ENCODE measurements around the gene KRT74. TPM values are rescaled to one million over a fixed set of nuclear protein-coding genes. Genes with fewer than 3 reads are reported as not detected.

Gene KRT74
- total RNA-seq, 4 donors from 2014 or later = 2.0 to 44.4 (median 21.2) TPM

DNA sequence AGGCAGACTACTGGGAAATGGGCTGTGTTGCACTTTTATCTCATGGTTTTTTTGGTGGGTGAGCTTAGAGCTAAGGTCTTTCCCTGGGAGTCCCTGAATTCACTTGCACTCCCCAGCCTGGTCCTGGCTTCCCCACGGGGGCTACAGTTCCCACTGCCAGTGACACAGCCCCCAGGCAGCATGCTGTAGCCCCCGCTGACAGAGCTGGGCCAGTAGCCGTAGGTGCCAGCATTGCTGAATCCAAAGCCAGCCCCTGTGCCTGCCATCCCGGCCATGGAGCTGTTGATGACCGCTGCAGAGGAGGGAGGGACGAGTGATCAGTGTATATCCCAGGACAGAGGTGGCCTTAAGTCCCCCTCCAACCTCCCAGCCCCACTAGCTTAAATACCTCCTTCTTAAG is 34.5 kb upstream of the KRT74 start:
- Histone ChIP-seq H3K4me3 (no peak overlapping the region), H3K27me3 (peaks cover 24% of the 10 kb centered on the region), H3K4me1 (no peaks in the 10 kb centered on the region), H3K9me3 (no peaks in the 10 kb centered on the region), H3K36me3 (no peaks in the 10 kb centered on the region), H3K27ac (no peak overlapping the region)
- TF ChIP-seq, protein P1, sequence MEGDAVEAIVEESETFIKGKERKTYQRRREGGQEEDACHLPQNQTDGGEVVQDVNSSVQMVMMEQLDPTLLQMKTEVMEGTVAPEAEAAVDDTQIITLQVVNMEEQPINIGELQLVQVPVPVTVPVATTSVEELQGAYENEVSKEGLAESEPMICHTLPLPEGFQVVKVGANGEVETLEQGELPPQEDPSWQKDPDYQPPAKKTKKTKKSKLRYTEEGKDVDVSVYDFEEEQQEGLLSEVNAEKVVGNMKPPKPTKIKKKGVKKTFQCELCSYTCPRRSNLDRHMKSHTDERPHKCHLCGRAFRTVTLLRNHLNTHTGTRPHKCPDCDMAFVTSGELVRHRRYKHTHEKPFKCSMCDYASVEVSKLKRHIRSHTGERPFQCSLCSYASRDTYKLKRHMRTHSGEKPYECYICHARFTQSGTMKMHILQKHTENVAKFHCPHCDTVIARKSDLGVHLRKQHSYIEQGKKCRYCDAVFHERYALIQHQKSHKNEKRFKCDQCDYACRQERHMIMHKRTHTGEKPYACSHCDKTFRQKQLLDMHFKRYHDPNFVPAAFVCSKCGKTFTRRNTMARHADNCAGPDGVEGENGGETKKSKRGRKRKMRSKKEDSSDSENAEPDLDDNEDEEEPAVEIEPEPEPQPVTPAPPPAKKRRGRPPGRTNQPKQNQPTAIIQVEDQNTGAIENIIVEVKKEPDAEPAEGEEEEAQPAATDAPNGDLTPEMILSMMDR (IDR thresholded peaks at IDR 0.05) = no peak
- no peak for TF ChIP-seq EP300 (IDR thresholded peaks at IDR 0.05)
- TF ChIP-seq POLR2A (IDR thresholded peaks at IDR 0.05) = no peak
- TF ChIP-seq POLR2AphosphoS5 (IDR thresholded peaks at IDR 0.05) = no peak
- DNase-seq (ENCODE audit: low spot score in 2 of 2) = no peak
- 85% methylated on average over 5 of the region's 6 CpGs for WGBS

DNA sequence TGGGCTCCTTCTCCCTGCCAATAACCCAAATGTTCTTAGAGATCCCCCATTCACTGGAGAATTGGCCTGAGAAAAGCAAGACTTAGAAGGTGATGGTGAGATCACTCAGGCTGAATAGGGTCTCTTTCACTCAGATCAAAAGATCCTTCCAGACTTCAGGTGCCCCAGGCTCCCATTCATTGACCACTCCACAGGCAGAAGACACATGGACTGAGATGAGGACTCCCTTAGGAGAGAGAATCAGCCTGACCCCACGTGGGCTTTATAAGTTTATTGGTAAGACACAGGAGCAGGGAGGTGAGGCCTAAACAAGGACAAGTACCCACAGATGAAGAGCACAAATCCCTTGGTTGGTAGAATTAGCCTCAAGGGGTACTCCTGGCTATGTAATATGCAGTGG is 33.7 kb upstream of the KRT74 start:
- 50% methylated on average over 1 of the region's 1 CpG for WGBS
- TF ChIP-seq POLR2A (IDR thresholded peaks at IDR 0.05) (no peak), POLR2AphosphoS5 (IDR thresholded peaks at IDR 0.05) (no peak)
- TF ChIP-seq, protein P1 (IDR thresholded peaks at IDR 0.05) = no peak
- Histone ChIP-seq H3K4me3 (no peak overlapping the region), H3K4me1 (no peaks in the 10 kb centered on the region), H3K27ac (no peak overlapping the region), H3K27me3 (peaks cover 28% of the 10 kb centered on the region), H3K9me3 (no peaks in the 10 kb centered on the region), H3K36me3 (no peaks in the 10 kb centered on the region)
- DNase-seq (ENCODE audit: low spot score in 2 of 2) = no peak

DNA sequence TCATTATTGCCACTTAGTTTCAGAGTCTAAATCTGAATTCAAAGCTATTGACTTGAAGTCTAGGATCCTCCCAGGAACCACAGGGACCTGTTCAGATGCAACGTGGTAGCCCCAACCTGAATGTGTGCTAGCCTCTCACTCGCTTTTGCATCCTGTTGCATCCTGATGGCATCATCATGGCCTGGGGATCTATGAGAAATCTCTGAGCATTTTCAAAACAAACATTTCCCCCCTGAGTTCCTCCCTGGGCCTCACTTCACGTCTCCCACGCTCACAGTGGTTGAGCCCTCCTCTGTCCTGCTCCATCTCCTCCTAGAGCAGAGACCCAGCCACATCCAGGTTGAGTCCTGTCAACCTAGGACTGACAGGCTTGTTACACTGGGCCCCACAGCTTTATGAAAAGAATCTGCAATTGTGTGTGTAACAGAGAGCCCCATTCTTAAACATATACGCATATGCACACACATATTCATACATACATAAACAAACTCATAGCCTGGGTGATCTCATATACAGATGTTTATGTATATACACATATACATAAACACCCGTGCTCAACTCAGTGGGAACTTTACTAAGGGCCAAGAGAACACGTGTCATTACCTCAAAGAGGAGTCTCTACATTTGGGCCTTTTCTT is 33.1 kb upstream of the KRT74 start:
- TF ChIP-seq POLR2AphosphoS5 (IDR thresholded peaks at IDR 0.05) (no peak), EP300 (IDR thresholded peaks at IDR 0.05) (no peak), POLR2A (IDR thresholded peaks at IDR 0.05) (no peak)
- TF ChIP-seq, protein P1 (IDR thresholded peaks at IDR 0.05) = no peak
- Histone ChIP-seq H3K9me3 (no peaks in the 10 kb centered on the region), H3K36me3 (no peaks in the 10 kb centered on the region), H3K27ac (no peak overlapping the region), H3K4me1 (no peaks in the 10 kb centered on the region), H3K4me3 (no peak overlapping the region), H3K27me3 (peaks cover 33% of the 10 kb centered on the region)
- WGBS = 90% methylated on average over 7 of the region's 7 CpGs
- DNase-seq (ENCODE audit: low spot score in 2 of 2) = no peak

DNA sequence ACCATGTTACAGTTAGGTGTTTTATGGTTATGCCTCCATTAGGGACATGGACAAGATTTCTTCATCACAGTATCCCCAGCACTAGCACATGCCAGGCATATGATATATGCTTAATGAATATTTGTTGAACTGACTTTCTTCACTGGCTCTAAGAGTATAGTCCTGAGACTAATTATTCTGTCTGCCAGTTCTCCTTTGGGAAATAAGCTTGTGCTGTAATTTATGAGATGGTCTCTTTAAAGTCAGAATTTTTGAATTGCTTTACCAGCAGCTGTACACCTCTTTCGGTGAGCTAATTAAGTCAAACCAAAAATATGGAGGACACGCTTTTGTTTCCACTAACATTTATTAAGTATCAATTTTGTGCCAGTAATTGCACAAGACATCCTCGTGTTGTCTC is 32.5 kb upstream of the KRT74 start:
- H3K27me3 ChIP-seq = peaks cover 33% of the 10 kb centered on the region
- H3K36me3 ChIP-seq = no peaks in the 10 kb centered on the region
- TF ChIP-seq EP300 (IDR thresholded peaks at IDR 0.05) (no peak), POLR2AphosphoS5 (IDR thresholded peaks at IDR 0.05) (no peak), POLR2A (IDR thresholded peaks at IDR 0.05) (no peak)
- TF ChIP-seq, protein P1 (IDR thresholded peaks at IDR 0.05) = no peak
- DNase-seq (ENCODE audit: low spot score in 2 of 2) = no peak
- H3K4me3 ChIP-seq = no peak overlapping the region
- no peaks in the 10 kb centered on the region for H3K9me3 ChIP-seq
- H3K4me1 ChIP-seq = peaks cover 4% of the 10 kb centered on the region
- H3K27ac ChIP-seq = no peak overlapping the region
- WGBS = 56% methylated on average over 3 of the region's 3 CpGs

DNA sequence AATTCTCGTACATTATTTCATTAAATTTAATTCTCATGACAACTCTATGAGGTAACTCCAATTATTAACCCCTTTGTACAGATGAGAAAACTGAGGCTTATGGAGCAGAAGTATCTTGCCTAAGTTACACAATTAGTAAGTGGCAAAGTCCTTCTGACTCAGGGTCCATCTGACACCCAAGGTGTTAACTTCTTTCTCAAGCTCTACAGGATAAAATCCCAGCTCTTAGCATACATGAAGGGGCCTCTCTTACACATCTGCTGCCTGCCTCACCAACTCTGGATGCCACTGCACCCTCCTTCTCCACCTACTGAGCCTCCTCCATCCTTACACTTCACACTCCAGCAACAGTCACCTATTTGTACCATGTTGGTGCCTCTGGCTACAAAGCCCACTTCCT is 31.9 kb upstream of the KRT74 start:
- Histone ChIP-seq H3K4me1 (peaks cover 5% of the 10 kb centered on the region), H3K27me3 (peaks cover 33% of the 10 kb centered on the region), H3K27ac (no peak overlapping the region), H3K36me3 (no peaks in the 10 kb centered on the region), H3K4me3 (no peak overlapping the region), H3K9me3 (no peaks in the 10 kb centered on the region)
- no peak for TF ChIP-seq EP300 (IDR thresholded peaks at IDR 0.05)
- TF ChIP-seq, protein P1 (IDR thresholded peaks at IDR 0.05) = no peak
- TF ChIP-seq POLR2A (IDR thresholded peaks at IDR 0.05) = no peak
- TF ChIP-seq POLR2AphosphoS5 (IDR thresholded peaks at IDR 0.05) = no peak
- 74% methylated on average over 1 of the region's 1 CpG for WGBS
- no peak for DNase-seq (ENCODE audit: low spot score in 2 of 2)

Data from suprapubic skin (tissue), 4 donors.